GM23338 (cell line): ENCODE results near the gene IGF1R. TPM values are rescaled to one million over a fixed set of nuclear protein-coding genes. Genes with fewer than 3 reads are reported as not detected.

ENCODE experiments used
- ATAC-seq: fragments of 200-7000 bp; cut with Tn5 transposase; 3 replicates; pipeline ENCODE4 v1.9.1; 2020
- DNase-seq: peaks from one replicate; pipeline ENCODE4 v3.0.0-alpha.2; 2015; ENCODE audit warnings: low spot score
- H2AFZ ChIP-seq: fragments of 200-600 bp; sonication (generic); 2 replicates; pipeline ENCODE4 v1.8.0; 2016; ENCODE audit warnings: antibody characterized with exemption, mild to moderate bottlenecking, moderate library complexity
- H3F3A ChIP-seq: fragments of 200-600 bp; sonication (generic); replicated peaks from 2 replicates; pipeline ENCODE4 v1.8.0; 2017; ENCODE audit warnings: antibody characterized with exemption, mixed run types, low read depth
- H3K27ac ChIP-seq: fragments of 200-600 bp; sonication (generic); 2 replicates; pipeline ENCODE4 v1.6.1; 2016; ENCODE audit warnings: low read depth
- H3K27me3 ChIP-seq: fragments of 200-600 bp; sonication (generic); 2 replicates; pipeline ENCODE4 v1.8.0; 2016; ENCODE audit warnings: mild to moderate bottlenecking, mixed run types, moderate library complexity; ENCODE audit not compliant: insufficient read depth
- H3K36me3 ChIP-seq: fragments of 200-600 bp; sonication (generic); 2 replicates; pipeline ENCODE4 v1.8.0; 2016; ENCODE audit warnings: mild to moderate bottlenecking; ENCODE audit not compliant: insufficient read depth
- H3K4me1 ChIP-seq: fragments of 200-600 bp; sonication (generic); 2 replicates; pipeline ENCODE4 v1.8.0; 2016; ENCODE audit warnings: mild to moderate bottlenecking, moderate library complexity; ENCODE audit not compliant: insufficient read depth
- H3K4me2 ChIP-seq: fragments of 200-600 bp; sonication (generic); 2 replicates; pipeline ENCODE4 v1.7.1; 2017; ENCODE audit warnings: mixed run types
- H3K4me3 ChIP-seq: fragments of 200-600 bp; sonication (generic); 2 replicates; pipeline ENCODE4 v1.6.1; 2016; ENCODE audit warnings: mixed run types
- H3K79me2 ChIP-seq: fragments of 200-600 bp; sonication (generic); replicated peaks from 2 replicates; pipeline ENCODE4 v1.8.0; 2017; ENCODE audit warnings: mild to moderate bottlenecking; ENCODE audit not compliant: insufficient read depth
- H3K9me2 ChIP-seq: fragments of 200-600 bp; sonication (generic); 2 replicates; pipeline ENCODE4 v1.8.0; 2017; ENCODE audit not compliant: insufficient read depth
- H4K20me1 ChIP-seq: fragments of 200-600 bp; sonication (generic); replicated peaks from 2 replicates; pipeline ENCODE4 v1.8.0; 2017; ENCODE audit warnings: mild to moderate bottlenecking; ENCODE audit not compliant: insufficient read depth
- H3K27ac Mint-ChIP-seq: 2 replicates; pipeline ENCODE4 v1.8.0; 2020; ENCODE audit warnings: inconsistent platforms, mild to moderate bottlenecking, moderate library complexity, mixed read lengths
- H3K27me3 Mint-ChIP-seq: 3 replicates; pipeline ENCODE4 v1.8.0; 2022; ENCODE audit warnings: low read depth, mild to moderate bottlenecking, moderate library complexity, mixed read lengths, inconsistent platforms; ENCODE audit not compliant: insufficient read depth, poor library complexity
- H3K36me3 Mint-ChIP-seq: 3 replicates; pipeline ENCODE4 v1.8.0; 2021; ENCODE audit warnings: low read depth, mild to moderate bottlenecking, inconsistent platforms, moderate library complexity, mixed read lengths
- H3K4me1 Mint-ChIP-seq: 3 replicates; pipeline ENCODE4 v1.8.0; 2020; ENCODE audit warnings: mild to moderate bottlenecking, inconsistent platforms, mixed read lengths
- H3K4me3 Mint-ChIP-seq: 3 replicates; pipeline ENCODE4 v1.8.0; 2021; ENCODE audit warnings: moderate library complexity, mild to moderate bottlenecking, inconsistent platforms, mixed read lengths
- H3K9me3 Mint-ChIP-seq: 3 replicates; pipeline ENCODE4 v1.8.0; 2020; ENCODE audit warnings: moderate library complexity, mild to moderate bottlenecking, inconsistent platforms, mixed read lengths
- CREB1 ChIP-seq: fragments of 250-450 bp; sonication (Bioruptor Pico); IDR thresholded peaks from 2 replicates; pipeline ENCODE4 v1.5.0; 2020; ENCODE audit warnings: low read depth, mild to moderate bottlenecking, moderate library complexity
- EZH2 ChIP-seq: fragments of 200-600 bp; sonication (generic); IDR thresholded peaks from one replicate; pipeline ENCODE4 v1.8.0; 2017; ENCODE audit warnings: antibody characterized with exemption, mild to moderate bottlenecking, low read depth; ENCODE audit not compliant: unreplicated experiment
- EZH2phosphoT487 ChIP-seq: fragments of 200-600 bp; sonication (generic); IDR thresholded peaks from one replicate; pipeline ENCODE4 v1.8.1; 2018; ENCODE audit warnings: antibody characterized with exemption; ENCODE audit not compliant: unreplicated experiment
- JUNB ChIP-seq: IDR thresholded peaks from one replicate; pipeline ENCODE4 v1.6.1; 2016; ENCODE audit warnings: antibody characterized with exemption; ENCODE audit not compliant: unreplicated experiment
- NANOG ChIP-seq: IDR thresholded peaks from 2 replicates; pipeline ENCODE4 v1.6.1; 2016; ENCODE audit warnings: antibody characterized with exemption, borderline replicate concordance
- STAT1 ChIP-seq: IDR thresholded peaks from one replicate; pipeline ENCODE4 v1.6.1; 2016; ENCODE audit warnings: antibody characterized with exemption; ENCODE audit not compliant: unreplicated experiment
- ZNF114 ChIP-seq: fragments of 250-450 bp; sonication (Bioruptor Pico); IDR thresholded peaks from 2 replicates; pipeline ENCODE4 v1.5.0; 2020; ENCODE audit warnings: mild to moderate bottlenecking, moderate library complexity
- ZNF331 ChIP-seq: fragments of 250-450 bp; sonication (Bioruptor Pico); IDR thresholded peaks from 2 replicates; pipeline ENCODE4 v1.5.0; 2020; ENCODE audit warnings: low read depth, mild to moderate bottlenecking, moderate library complexity
- polyA plus RNA-seq: library from polyadenylated mRNA; unstranded; fragments of >200 nt; fragmentation: Nextera tagmentation; extraction: Ambion mirVana; gene quantifications from 2 replicates; pipeline ENCODE4 v1.2.1, GENCODE V29; 2016
- total RNA-seq: library from RNA; depleted of rRNA; stranded (reverse); fragments of >200 nt; shearing (Covaris generic); gene quantifications from 2 replicates; pipeline ENCODE4 v1.2.3, GENCODE V29; 2014
- TF ChIP-seq, protein P1 (sequence below): IDR thresholded peaks from 2 replicates; pipeline ENCODE4 v1.6.1; 2016; ENCODE audit warnings: antibody characterized with exemption
- TF ChIP-seq, protein P2 (sequence below): fragments of 250-450 bp; sonication (Bioruptor Pico); IDR thresholded peaks from 2 replicates; pipeline ENCODE4 v1.5.0; 2020; ENCODE audit warnings: mild to moderate bottlenecking, moderate library complexity
- TF ChIP-seq, protein P3 (sequence below), 2 experiments: fragments of 200-600 bp in 1 of 2; sonication (generic) in 1 of 2; conservative IDR thresholded peaks; 2 replicates each; pipeline versions ENCODE4 v1.5.1 to v1.6.1; 2016 to 2017; ENCODE audit warnings: antibody characterized with exemption in 2 of 2, low read depth in 2 of 2, mild to moderate bottlenecking in 2 of 2, moderate library complexity in 1 of 2

IGF1R gene
- total and polyA plus RNA-seq, 2 experiments from 2014 or later = 20.4 to 92.2 TPM

DNA sequence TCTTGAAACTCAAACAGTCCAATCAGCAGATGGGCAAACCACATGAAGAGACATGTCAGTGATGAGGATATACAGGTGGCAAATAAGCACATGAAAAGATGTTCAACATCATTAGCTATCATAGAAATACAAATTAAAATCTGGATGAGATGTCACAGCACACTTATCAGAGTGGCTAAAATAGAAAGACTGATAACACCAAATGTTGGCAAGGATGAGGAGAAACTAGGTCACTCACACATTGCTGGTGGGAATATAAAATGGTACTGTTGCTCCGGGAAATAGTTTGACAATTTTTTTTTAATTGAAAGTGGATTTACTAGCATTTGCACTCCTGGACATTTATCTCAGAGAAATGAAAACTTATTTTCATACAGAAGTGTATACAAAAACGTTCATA is 350.9 kb downstream of the IGF1R start (continued):
- TF ChIP-seq, protein P1, sequence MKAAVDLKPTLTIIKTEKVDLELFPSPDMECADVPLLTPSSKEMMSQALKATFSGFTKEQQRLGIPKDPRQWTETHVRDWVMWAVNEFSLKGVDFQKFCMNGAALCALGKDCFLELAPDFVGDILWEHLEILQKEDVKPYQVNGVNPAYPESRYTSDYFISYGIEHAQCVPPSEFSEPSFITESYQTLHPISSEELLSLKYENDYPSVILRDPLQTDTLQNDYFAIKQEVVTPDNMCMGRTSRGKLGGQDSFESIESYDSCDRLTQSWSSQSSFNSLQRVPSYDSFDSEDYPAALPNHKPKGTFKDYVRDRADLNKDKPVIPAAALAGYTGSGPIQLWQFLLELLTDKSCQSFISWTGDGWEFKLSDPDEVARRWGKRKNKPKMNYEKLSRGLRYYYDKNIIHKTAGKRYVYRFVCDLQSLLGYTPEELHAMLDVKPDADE = no peak
- TF ChIP-seq NANOG (no peak), JUNB (no peak)

DNA sequence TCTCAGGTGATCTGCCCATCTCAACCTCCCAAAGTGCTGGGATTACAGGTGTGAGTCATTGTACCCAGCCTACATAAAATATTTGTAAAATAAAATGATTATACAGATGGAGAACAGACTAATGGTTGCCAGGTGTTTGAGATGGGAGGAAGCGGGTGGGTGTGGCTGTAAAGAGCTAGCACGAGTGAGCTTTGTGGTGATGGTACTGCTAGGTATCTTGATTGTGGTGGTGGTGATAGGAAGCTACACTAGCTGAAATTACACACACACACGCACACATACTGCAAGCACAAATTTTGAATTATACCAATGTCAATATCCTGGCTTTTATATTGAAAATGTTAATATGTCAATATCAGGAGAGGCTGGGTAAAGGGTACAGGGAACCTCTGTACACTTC is 353.9 kb downstream of the IGF1R start:
- Histone ChIP-seq H3K36me3 (no peaks in the 10 kb centered on the region), H3F3A (no peaks in the 10 kb centered on the region), H3K9me2 (no peaks in the 10 kb centered on the region), H3K4me3 (no peak overlapping the region), H4K20me1 (no peaks in the 10 kb centered on the region), H2AFZ (no peak overlapping the region), H3K27me3 (peaks cover 6% of the 10 kb centered on the region; the same call in 1 of the 2 replicates), H3K4me2 (no peak overlapping the region), H3K27ac (no peak overlapping the region), H3K4me1 (no peaks in the 10 kb centered on the region; the same call in 1 of the 2 replicates), H3K79me2 (no peaks in the 10 kb centered on the region)
- no peak overlapping the region for H3K27ac Mint-ChIP-seq
- DNase-seq (no peak), ATAC-seq (no peak)
- peaks cover 2% of the 10 kb centered on the region; the same call in 1 of the 3 replicates for H3K36me3 Mint-ChIP-seq
- no peaks in the 10 kb centered on the region for H3K4me1 Mint-ChIP-seq
- H3K9me3 Mint-ChIP-seq = no peaks in the 10 kb centered on the region; the same call in 1 of the 3 replicates
- no peak overlapping the region for H3K4me3 Mint-ChIP-seq
- H3K27me3 Mint-ChIP-seq = peaks cover 2% of the 10 kb centered on the region
- no peak for TF ChIP-seq ZNF114 (CRISPR knock-in tag)
- TF ChIP-seq, protein P1 = no peak
- TF ChIP-seq ZNF331 (CRISPR knock-in tag) = no peak
- no peak for TF ChIP-seq EZH2
- TF ChIP-seq STAT1 = no peak
- TF ChIP-seq, protein P2, sequence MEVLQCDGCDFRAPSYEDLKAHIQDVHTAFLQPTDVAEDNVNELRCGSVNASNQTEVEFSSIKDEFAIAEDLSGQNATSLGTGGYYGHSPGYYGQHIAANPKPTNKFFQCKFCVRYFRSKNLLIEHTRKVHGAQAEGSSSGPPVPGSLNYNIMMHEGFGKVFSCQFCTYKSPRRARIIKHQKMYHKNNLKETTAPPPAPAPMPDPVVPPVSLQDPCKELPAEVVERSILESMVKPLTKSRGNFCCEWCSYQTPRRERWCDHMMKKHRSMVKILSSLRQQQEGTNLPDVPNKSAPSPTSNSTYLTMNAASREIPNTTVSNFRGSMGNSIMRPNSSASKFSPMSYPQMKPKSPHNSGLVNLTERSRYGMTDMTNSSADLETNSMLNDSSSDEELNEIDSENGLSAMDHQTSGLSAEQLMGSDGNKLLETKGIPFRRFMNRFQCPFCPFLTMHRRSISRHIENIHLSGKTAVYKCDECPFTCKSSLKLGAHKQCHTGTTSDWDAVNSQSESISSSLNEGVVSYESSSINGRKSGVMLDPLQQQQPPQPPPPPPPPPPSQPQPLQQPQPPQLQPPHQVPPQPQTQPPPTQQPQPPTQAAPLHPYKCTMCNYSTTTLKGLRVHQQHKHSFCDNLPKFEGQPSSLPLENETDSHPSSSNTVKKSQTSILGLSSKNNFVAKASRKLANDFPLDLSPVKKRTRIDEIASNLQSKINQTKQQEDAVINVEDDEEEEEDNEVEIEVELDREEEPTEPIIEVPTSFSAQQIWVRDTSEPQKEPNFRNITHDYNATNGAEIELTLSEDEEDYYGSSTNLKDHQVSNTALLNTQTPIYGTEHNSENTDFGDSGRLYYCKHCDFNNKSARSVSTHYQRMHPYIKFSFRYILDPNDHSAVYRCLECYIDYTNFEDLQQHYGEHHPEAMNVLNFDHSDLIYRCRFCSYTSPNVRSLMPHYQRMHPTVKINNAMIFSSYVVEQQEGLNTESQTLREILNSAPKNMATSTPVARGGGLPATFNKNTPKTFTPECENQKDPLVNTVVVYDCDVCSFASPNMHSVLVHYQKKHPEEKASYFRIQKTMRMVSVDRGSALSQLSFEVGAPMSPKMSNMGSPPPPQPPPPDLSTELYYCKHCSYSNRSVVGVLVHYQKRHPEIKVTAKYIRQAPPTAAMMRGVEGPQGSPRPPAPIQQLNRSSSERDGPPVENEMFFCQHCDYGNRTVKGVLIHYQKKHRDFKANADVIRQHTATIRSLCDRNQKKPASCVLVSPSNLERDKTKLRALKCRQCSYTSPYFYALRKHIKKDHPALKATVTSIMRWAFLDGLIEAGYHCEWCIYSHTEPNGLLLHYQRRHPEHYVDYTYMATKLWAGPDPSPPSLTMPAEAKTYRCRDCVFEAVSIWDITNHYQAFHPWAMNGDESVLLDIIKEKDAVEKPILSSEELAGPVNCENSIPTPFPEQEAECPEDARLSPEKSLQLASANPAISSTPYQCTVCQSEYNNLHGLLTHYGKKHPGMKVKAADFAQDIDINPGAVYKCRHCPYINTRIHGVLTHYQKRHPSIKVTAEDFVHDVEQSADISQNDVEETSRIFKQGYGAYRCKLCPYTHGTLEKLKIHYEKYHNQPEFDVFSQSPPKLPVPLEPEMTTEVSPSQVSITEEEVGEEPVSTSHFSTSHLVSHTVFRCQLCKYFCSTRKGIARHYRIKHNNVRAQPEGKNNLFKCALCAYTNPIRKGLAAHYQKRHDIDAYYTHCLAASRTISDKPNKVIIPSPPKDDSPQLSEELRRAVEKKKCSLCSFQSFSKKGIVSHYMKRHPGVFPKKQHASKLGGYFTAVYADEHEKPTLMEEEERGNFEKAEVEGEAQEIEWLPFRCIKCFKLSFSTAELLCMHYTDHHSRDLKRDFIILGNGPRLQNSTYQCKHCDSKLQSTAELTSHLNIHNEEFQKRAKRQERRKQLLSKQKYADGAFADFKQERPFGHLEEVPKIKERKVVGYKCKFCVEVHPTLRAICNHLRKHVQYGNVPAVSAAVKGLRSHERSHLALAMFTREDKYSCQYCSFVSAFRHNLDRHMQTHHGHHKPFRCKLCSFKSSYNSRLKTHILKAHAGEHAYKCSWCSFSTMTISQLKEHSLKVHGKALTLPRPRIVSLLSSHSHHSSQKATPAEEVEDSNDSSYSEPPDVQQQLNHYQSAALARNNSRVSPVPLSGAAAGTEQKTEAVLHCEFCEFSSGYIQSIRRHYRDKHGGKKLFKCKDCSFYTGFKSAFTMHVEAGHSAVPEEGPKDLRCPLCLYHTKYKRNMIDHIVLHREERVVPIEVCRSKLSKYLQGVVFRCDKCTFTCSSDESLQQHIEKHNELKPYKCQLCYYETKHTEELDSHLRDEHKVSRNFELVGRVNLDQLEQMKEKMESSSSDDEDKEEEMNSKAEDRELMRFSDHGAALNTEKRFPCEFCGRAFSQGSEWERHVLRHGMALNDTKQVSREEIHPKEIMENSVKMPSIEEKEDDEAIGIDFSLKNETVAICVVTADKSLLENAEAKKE (CRISPR knock-in tag) = no peak
- no peak for TF ChIP-seq CREB1 (CRISPR knock-in tag)
- TF ChIP-seq, protein P3, sequence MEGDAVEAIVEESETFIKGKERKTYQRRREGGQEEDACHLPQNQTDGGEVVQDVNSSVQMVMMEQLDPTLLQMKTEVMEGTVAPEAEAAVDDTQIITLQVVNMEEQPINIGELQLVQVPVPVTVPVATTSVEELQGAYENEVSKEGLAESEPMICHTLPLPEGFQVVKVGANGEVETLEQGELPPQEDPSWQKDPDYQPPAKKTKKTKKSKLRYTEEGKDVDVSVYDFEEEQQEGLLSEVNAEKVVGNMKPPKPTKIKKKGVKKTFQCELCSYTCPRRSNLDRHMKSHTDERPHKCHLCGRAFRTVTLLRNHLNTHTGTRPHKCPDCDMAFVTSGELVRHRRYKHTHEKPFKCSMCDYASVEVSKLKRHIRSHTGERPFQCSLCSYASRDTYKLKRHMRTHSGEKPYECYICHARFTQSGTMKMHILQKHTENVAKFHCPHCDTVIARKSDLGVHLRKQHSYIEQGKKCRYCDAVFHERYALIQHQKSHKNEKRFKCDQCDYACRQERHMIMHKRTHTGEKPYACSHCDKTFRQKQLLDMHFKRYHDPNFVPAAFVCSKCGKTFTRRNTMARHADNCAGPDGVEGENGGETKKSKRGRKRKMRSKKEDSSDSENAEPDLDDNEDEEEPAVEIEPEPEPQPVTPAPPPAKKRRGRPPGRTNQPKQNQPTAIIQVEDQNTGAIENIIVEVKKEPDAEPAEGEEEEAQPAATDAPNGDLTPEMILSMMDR (conservative IDR thresholded peaks at IDR 0.05; ENCODE audit: low read depth in 2 of 2) = no peak
- TF ChIP-seq NANOG = no peak
- no peak for TF ChIP-seq JUNB
- TF ChIP-seq EZH2phosphoT487 = no peak
